Measurements from ENCODE around the gene KCTD1. TPM values are rescaled to one million over a fixed set of nuclear protein-coding genes. Genes with fewer than 3 reads are reported as not detected.

Gene KCTD1
- total RNA-seq, 1 donor from 2014 or later: 40.2 TPM

DNA sequence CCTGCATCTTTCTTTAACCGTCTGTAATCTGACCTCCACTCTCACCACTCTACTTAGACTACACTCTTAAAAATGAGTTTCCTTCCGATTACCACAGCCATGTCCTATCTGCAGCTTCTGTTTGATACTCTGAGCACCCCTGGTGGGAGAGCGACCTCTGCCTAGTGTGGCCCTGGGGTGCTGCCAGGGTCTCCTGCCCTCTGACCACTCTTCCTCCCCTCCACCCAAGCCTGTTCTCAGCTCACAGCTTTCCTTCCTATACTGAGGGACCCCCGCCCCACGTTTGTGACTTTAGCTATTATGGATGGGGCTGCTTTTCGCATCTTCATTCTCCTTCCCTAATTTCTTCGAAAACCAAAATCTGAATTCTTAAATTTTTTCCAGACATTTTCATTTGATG, 132.7 kb downstream of the KCTD1 start:
- H3K4me3 ChIP-seq (ENCODE audit: low read depth, low read length): no peak overlapping the region
- DNase-seq (ENCODE audit: low read depth): no peak
- no peak for TF ChIP-seq CTCF (conservative IDR thresholded peaks at IDR 0.05; ENCODE audit: low read depth, low read length)

- TF ChIP-seq CTCF (conservative IDR thresholded peaks at IDR 0.05; ENCODE audit: low read depth, low read length): no peak
- no peak for DNase-seq (ENCODE audit: low read depth)
- no peak overlapping the region for H3K4me3 ChIP-seq (ENCODE audit: low read depth, low read length)
Observed at GRCh38 chr18:26414901-26415440, 133.4 kb downstream of the KCTD1 start.

DNA sequence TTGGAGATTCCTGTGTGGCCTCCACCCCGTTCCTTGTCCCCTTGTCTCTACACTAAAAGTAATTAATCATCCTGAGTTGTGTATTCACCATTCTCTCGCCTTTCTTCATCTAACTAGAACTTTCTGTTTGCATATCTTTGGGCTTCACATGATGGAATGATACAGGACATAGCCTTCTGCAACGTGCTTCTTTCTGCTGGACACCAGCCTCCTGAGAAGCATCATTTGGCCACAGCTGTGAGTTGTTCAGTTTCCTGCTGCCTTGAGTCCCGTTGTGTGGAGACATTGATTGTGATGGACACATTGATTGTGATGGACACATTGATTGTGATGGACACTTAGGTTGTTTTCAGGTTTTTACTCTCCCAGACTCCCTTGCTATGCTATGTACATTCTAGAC, 139.3 kb downstream of the KCTD1 start:
- no peak overlapping the region for H3K4me3 ChIP-seq (ENCODE audit: low read depth, low read length)
- no peak for TF ChIP-seq CTCF (conservative IDR thresholded peaks at IDR 0.05; ENCODE audit: low read depth, low read length)
- DNase-seq (ENCODE audit: low read depth): no peak

DNA sequence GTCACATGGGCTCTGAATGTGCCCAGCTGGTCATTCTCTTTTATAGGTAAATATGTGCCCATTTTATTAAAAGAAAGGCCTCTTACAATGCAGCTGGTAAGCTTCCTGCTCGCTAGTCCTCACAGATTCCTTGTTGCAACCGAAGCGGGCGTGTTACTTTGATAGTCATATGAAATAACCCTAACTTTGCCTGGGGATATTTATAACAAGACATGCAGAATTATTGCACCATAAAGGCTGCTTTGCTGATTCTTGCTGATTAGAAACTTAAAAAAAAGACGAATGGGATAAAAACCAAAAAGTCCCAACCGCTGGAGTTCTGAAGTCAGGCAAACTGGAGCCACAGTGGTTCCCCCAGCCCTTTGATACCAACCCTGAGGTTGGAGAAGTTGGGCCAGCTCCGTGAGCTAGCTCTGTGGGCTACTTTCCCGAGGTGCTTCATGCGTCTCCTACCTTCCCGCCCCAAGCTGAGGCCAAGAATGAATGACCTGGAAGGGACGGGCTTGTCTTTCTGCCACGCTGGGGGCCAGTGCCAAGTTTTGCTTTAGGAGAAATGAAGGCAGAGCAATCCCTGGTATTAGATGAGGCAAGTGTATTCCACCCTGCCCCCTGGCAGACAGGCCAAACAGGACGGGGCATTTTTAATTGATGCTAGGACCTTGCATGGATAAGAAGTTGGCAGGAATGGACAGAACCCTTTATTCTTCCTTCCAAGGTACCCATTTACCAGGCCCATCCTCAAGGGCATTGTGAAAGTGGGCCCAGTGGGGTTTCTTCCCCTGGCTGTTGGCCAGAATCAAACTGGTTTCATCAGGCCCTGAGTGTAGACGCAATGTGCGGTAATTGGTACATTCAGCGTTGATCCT, 140.4 kb downstream of the KCTD1 start:
- DNase-seq (ENCODE audit: low read depth): no peak
- no peak for TF ChIP-seq CTCF (conservative IDR thresholded peaks at IDR 0.05; ENCODE audit: low read depth, low read length)
- no peak overlapping the region for H3K4me3 ChIP-seq (ENCODE audit: low read depth, low read length)

- H3K4me3 ChIP-seq (ENCODE audit: low read depth, low read length): no peak overlapping the region
- TF ChIP-seq CTCF (conservative IDR thresholded peaks at IDR 0.05; ENCODE audit: low read depth, low read length): no peak
- no peak for DNase-seq (ENCODE audit: low read depth)
Observed at GRCh38 chr18:26406854-26407517, 141.4 kb downstream of the KCTD1 start.

DNA sequence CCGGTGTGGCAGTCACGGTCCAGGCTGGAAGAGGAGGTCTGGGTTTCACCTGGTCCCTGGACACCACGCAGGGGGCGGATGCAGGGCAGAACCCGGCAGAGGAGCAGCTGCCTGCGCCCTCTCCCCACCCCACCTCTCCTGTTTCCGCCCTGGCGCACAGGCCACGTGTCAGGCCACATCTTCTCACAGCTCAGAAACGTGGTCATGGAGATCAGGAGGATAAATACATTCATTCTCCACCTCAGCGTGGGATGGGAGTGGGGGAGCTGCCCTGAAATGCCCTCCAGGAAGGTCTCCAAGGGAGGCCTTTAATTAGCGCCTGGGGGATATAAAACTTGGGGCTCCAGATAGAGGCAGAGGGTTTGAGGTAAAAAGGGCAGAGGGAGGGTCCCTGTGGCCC, 142.0 kb downstream of the KCTD1 start:
- no peak for TF ChIP-seq CTCF (conservative IDR thresholded peaks at IDR 0.05; ENCODE audit: low read depth, low read length)
- no peak overlapping the region for H3K4me3 ChIP-seq (ENCODE audit: low read depth, low read length)
- DNase-seq (ENCODE audit: low read depth): no peak
